ENCODE results near the gene TWF2.

DNA sequence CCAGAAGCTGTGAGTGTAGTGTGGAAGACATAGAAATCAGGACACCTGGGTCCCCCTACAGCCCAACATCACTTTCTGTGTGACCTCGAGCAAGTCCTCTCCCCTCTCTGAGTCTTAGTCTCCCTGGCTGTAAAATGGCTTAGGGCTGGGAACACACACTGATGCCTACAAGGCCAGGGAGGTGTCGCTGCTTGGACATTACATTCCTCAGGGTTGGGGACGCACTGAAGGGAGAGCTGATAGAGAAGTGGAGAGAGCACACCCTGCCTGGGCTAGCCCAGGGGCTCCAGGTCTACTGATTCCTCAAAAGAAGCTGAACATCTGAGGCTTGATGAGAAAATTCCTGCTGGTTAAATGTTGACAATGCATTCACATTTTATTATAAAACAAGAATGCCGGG, 47.3 kb downstream of the TWF2 start:
- no peak for TF ChIP-seq NRF1 (conservative IDR thresholded peaks at IDR 0.05; ENCODE audit: low read depth, low read length)
- TF ChIP-seq NR2C2 (IDR thresholded peaks at IDR 0.05; ENCODE audit: borderline replicate concordance, control insufficient read depth, insufficient read length, low read depth): no peak
- TF ChIP-seq TAF1 (IDR thresholded peaks at IDR 0.05; ENCODE audit: borderline replicate concordance, low read depth, low read length): no peak
- TF ChIP-seq BACH1 (IDR thresholded peaks at IDR 0.05; ENCODE audit: borderline replicate concordance): no peak
- no peak for TF ChIP-seq SIN3A (IDR thresholded peaks at IDR 0.05; ENCODE audit: low read depth, low read length)
- TF ChIP-seq POLR2A (IDR thresholded peaks at IDR 0.05; ENCODE audit: low read depth, low read length): no peak
- TF ChIP-seq, protein P1, sequence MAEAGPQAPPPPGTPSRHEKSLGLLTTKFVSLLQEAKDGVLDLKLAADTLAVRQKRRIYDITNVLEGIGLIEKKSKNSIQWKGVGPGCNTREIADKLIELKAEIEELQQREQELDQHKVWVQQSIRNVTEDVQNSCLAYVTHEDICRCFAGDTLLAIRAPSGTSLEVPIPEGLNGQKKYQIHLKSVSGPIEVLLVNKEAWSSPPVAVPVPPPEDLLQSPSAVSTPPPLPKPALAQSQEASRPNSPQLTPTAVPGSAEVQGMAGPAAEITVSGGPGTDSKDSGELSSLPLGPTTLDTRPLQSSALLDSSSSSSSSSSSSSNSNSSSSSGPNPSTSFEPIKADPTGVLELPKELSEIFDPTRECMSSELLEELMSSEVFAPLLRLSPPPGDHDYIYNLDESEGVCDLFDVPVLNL (IDR thresholded peaks at IDR 0.05; ENCODE audit: low read depth, low read length): no peak
- TF ChIP-seq, protein P2, sequence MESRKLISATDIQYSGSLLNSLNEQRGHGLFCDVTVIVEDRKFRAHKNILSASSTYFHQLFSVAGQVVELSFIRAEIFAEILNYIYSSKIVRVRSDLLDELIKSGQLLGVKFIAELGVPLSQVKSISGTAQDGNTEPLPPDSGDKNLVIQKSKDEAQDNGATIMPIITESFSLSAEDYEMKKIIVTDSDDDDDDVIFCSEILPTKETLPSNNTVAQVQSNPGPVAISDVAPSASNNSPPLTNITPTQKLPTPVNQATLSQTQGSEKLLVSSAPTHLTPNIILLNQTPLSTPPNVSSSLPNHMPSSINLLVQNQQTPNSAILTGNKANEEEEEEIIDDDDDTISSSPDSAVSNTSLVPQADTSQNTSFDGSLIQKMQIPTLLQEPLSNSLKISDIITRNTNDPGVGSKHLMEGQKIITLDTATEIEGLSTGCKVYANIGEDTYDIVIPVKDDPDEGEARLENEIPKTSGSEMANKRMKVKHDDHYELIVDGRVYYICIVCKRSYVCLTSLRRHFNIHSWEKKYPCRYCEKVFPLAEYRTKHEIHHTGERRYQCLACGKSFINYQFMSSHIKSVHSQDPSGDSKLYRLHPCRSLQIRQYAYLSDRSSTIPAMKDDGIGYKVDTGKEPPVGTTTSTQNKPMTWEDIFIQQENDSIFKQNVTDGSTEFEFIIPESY (IDR thresholded peaks at IDR 0.05): no peak
- TF ChIP-seq ZNF24 (IDR thresholded peaks at IDR 0.05): no peak
- no peak for TF ChIP-seq SMC3 (IDR thresholded peaks at IDR 0.05; ENCODE audit: borderline replicate concordance, low read length)

Data from GM12878 (cell line).